ENCODE measurements around the gene ULK2.
"Not testable (repeated sequence)": the region's sequence is repeated elsewhere in the genome, so short reads cannot be mapped to it uniquely, and the experiment has no call there.

The ULK2 gene

DNA sequence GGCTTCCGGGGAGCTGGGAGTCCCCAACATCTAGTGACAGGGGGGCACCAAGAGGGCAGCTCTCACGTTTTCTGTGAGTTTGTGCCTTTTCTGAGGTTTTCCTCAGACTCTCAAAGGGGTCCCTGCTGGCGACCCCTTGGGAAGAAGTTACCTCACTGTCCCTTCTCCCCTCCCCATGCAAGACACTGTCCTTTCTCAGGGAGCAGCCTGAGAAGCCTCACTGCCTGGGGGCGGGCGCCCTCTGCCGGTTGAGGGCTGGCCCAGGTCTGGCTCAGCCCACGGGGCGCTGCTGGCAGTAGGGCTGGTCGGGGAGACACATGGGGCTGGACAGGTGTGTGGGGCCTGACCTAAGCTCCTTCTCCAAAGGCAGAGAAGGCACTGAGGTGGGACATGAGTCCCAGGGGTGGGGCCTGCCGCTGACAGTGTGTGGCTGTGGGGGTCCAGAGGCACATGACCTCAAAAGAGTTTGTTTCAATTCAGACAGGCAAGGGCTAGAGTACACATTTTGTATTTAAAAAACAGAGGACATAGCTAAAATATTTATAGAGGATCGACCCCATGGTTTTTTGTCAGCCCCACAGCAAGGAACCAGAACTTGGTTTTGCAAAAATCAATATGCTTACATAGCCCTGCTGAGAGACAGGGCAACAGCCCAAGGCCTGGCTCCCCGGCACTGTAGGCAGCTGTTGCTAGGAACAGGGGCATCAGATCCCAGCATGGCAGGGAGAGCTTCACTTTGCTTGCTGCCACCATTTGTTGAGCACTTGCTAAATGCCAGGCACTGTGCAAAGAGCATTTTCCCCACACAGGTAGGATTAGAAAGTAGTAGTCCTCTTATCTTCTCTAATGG is 101.1 kb downstream of the ULK2 start:
- peak; percentile 73 for DNase-seq (ENCODE audit: low read depth)

GRCh38 chr17:19766016-19766415 is 101.7 kb downstream of the ULK2 start:
- no peak for DNase-seq (ENCODE audit: low read depth)

- DNase-seq (ENCODE audit: low read depth): not testable (repeated sequence)
Observed at GRCh38 chr17:19763991-19764390, 103.7 kb downstream of the ULK2 start.

DNA sequence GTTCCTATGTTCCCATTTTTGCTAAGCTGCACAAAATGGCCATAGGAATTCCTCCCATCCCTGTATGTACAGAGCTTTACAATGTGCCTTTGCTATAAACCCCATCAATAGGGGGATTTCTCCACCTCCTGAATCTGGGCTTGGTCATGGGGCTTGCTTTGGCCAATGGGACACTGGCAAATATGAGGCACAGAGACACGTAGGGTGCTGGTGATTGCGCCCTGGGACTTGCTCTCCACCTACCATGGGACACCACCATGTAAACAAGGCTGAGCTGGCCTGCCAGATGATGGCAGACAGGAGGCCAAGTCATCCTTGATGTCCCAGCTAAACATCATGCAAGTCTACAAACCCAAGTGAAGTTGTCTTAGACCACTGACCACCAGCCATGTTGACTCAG is 104.3 kb downstream of the ULK2 start:
- DNase-seq (ENCODE audit: low read depth): no peak

- DNase-seq (ENCODE audit: low read depth): peak; percentile 54
Observed at GRCh38 chr17:19762515-19762961, 105.2 kb downstream of the ULK2 start.

GRCh38 chr17:19760746-19761145 is 107.0 kb downstream of the ULK2 start:
- DNase-seq (ENCODE audit: low read depth): no peak

DNA sequence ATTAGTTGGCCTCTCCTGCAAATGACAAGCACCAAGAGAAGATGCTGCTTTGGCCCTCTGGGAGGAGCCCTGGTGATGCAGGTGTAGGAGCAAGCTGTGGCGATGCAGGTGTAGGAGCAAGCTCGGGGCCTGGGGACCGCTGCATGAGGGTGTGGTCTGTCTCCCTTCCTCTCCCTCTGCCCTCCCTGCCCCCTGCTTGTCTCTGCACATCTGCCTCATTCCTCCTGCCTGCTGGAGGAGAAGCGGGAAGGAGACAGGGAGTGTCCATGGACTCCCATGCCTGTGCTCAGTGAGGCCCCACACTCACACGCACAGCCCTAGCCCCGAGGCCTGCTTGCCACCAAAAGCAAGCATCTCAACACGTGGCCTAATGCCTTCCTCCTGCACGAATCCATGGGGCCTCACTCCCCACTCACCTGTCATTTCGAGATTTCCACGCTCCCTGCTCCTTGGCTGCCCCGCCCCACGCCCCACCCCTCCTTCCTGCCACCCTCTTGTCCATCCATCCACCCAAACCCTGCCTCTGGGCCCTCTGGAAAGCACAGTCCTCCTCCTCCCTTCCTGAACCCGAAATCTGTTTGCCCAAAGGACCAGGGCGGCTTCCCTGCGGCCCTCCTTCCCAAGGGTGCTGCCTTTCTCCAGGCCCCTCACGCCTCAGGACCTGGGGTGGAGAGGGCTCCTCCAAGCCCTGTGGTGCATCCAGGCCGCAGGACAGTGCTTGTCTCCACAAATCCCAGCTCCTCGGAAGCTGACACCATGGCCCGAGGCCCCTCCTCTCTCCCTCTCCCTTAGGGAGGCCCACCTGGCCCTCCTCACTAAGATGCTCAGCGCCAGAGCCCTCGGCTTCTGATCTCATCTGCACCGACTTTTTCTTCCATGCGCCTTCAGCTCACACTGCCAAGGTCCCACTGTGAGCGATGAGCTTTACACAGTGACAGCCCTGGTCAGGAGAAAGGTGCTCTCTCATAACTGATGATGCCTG is 107.9 kb downstream of the ULK2 start:
- DNase-seq (ENCODE audit: low read depth): no peak

DNA sequence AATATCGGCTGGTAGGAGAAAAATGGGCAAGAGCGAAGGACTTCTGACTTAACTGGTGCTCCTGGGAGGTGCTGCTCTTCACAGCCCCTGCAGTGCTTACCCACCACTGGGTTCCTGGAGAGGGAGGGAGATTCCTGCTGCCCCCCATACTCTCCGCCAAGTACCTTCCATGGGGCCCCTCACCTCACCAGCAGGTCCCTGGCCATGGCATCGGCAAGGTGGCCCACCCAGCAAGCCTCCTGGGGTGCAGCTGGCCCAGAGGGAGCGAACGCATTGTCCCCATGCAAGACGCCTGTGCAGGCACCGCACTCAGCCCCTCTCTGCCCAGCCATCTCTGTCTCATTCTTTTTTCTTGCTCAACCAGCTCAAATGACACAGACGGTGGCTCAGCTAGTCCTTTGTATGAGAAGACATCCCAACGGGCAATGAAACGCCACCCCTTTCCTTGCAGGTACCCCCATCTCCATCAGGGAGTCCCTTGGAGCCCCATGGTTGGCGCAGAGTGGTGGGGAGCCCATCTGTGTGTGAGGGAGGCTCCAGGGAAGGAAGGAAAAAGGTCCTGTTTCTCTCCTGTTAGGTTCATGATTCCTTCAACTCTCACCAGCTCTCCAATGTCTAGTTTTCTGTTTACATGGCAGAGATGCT is 110.1 kb downstream of the ULK2 start:
- no peak for DNase-seq (ENCODE audit: low read depth)

DNA sequence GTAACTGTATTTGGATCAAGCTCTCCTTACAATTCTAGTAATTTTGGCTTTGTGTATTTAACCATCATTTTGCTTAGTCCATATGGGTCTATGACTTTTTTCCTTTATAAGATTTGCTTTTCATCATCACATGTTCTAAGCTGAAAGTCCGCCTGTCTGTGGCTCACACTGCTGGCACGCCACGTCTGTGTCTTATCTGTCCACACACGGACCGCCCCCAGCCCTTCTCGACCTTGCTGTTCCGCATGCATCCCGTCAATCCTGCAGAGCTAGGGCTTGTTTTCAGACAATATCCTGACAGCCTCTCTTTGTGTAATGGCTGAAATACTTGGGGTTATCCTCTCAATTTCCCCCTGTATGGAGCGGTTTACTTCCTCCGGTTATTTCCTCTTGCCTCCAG is 111.2 kb downstream of the ULK2 start:
- no peak for DNase-seq (ENCODE audit: low read depth)

- no peak for DNase-seq (ENCODE audit: low read depth)
Observed at GRCh38 chr17:19755821-19756510, 111.8 kb downstream of the ULK2 start.

DNA sequence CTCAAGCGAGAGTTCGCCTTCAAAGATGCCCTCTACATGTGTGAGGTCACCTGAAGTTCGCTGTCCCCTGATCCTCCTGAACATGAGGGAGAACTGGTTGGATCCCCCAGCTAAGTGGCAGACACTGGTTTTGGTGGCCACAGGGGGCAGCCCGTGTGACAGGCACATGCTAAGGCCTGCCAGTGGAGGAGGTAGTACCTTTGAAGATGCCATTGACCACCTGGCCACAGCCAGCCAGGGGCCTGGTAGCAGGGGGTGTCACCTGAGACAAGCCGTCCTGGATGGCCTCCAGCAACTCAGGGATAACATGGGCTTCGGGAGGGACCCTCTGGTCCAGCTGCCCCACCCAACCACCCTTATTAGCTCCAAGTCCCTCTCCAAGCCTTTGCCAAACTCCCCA is 112.3 kb downstream of the ULK2 start:
- no peak for DNase-seq (ENCODE audit: low read depth)

DNA sequence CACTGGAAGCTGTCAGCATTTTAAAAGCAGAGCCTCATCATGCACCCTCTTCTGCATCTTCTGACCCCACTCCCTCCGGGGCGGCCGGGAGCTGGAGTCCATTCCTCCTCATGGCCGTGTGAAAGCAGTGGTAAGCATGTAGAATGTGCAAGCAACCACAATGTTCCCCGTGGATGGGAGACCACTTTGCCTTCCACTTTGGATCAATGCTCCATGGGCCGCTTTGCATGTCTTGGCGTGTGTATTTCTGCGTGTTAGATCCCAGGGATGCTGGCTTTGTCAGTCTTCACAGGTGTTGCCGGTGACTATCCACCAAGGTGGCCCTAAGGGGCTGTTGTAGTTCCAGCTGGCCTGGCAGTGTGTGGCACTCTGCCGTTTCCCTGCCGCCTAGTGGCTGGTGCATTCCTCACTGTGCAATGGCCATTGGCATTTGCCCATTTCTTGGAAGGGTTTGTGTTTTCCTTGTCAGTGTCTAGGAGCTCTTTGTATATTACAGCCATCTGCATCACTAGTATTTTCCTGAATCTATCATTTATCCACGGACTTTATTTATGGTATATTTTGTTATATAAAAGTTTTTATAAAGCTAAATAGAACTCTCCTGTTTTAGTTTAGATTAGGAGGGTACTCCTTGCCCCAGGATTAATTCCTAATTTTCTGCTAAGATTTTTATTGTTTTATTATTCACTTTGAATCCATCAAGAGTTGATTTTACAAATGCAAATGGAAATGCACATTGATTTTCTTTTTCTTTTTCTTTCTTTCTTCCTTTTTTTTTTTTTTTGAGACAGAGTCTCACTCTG is 113.9 kb downstream of the ULK2 start:
- DNase-seq (ENCODE audit: low read depth): no peak

DNA sequence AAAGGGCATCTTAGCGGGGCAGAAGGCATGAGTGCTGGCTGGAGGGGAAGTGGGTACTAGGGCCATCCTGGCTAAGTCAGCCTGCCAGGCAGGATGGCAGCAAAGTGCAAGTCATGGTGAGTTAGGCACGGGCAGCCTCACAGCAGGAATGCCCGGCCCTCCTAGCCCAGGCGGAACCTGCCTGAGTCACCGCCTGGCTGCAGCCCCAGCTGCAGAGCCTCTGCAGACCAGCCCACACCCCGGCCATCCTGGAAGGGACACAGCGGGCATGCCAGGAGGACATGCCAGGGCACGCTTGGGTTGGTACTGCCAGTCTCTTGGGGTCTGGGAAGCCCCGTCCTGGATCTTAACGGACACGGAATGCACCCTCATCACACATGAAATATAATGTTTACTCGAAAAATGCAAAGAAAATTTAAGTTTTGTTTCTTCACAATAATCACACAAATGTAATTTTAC is 114.7 kb downstream of the ULK2 start:
- DNase-seq (ENCODE audit: low read depth): no peak

GRCh38 chr17:19752216-19753050 is 115.3 kb downstream of the ULK2 start:
- no peak for DNase-seq (ENCODE audit: low read depth)

GRCh38 chr17:19750835-19751234 is 116.9 kb downstream of the ULK2 start:
- no peak for DNase-seq (ENCODE audit: low read depth)

DNA sequence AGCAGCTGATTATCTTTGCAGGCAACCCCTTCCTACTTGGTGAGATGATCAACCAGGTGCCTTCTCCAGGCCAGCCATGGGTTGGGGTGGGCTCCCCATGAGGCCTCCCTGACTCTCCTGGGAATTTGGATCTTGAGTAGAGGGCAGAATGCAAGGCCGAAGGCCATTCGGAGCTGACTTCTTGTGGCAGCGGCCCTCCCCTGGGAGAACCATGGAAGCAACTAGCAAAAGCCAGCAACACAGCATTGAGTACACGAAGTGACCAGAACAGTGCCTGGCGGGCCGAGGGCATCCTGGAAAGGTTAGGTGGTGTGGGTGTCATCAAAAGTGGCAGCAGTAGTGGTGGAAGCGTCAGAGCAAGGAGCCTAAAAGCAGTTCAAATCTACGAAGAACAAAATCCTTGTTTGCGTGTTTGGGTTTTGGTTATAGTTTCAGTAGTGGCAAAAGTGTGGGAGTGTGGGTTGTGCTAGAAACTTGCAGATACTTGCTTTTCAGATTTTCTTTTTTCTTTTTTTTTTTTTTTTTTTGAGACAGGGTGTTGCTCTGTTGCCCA is 117.6 kb downstream of the ULK2 start:
- no peak for DNase-seq (ENCODE audit: low read depth)

GRCh38 chr17:19748807-19749193 is 118.9 kb downstream of the ULK2 start:
- no peak for DNase-seq (ENCODE audit: low read depth)

DNA sequence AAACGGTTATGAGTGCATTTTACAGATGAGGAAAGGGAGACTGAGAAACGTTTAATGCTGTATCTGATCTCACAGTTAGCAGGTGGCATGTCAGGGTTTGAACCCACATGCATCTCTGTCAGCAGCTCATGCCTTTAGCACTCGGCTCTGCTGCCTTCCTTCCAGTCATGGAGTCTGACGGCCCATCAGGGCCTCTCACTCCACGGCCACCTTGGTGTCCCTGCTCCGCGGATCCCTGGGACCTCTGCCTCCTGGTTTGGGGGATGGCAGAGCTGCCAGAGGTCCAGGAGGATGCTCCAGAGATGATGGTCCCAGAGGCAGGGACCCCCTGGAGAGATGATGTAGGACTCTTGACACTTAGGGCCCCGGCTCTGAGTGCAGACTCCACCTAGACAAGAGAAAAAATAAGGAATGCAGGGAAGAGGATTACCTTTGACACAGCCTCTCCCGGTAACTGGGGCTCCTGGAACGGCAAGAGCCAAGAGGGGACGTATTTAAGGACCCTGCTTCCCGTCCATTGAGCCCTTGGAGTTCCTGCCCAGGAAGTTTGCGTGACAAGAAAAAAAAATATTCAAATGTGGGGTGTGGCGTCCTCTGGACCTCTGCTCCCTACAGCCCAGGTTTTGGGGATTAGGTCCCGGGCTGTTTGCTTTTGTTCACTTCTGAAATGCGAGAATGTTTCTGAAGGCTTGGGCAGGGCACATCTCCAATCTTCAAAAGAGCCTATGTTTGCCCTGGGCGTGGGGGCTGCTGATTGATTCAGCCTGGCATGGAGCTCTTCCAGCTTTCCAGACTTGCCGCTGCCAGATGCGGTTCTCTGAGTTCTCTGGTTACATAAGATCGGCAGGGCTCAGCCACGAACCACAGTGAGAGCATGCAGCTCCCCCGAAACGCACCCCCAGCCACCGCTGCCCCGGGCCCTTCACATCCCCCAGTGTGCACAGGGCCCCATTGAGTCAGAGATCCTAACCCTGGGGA is 119.6 kb downstream of the ULK2 start, which contains the start of gene ALDH3A1:
TSS of gene ALDH3A1 (minus strand) at position 470 of the 978 bp plus-strand sequence. CDS start 3,169 bp downstream, outside the sequence.
- no peak for DNase-seq (ENCODE audit: low read depth)

Measured in stimulated activated CD8-positive, alpha-beta memory T cell treated with anti-CD3 and anti-CD28 coated beads, Interleukin-4, amount 100 ng/mL, for 24 hours (primary cell).